GM18907 (cell line): ENCODE data around the gene NUDT8.

ENCODE experiments used
- ATAC-seq: cut with Tn5 transposase; IDR thresholded peaks from one replicate; pipeline ENCODE4 v1.9.1; 2021; ENCODE audit warnings: mild to moderate bottlenecking, moderate library complexity; ENCODE audit not compliant: unreplicated experiment

Gene NUDT8, protein sequence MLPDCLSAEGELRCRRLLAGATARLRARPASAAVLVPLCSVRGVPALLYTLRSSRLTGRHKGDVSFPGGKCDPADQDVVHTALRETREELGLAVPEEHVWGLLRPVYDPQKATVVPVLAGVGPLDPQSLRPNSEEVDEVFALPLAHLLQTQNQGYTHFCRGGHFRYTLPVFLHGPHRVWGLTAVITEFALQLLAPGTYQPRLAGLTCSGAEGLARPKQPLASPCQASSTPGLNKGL

DNA sequence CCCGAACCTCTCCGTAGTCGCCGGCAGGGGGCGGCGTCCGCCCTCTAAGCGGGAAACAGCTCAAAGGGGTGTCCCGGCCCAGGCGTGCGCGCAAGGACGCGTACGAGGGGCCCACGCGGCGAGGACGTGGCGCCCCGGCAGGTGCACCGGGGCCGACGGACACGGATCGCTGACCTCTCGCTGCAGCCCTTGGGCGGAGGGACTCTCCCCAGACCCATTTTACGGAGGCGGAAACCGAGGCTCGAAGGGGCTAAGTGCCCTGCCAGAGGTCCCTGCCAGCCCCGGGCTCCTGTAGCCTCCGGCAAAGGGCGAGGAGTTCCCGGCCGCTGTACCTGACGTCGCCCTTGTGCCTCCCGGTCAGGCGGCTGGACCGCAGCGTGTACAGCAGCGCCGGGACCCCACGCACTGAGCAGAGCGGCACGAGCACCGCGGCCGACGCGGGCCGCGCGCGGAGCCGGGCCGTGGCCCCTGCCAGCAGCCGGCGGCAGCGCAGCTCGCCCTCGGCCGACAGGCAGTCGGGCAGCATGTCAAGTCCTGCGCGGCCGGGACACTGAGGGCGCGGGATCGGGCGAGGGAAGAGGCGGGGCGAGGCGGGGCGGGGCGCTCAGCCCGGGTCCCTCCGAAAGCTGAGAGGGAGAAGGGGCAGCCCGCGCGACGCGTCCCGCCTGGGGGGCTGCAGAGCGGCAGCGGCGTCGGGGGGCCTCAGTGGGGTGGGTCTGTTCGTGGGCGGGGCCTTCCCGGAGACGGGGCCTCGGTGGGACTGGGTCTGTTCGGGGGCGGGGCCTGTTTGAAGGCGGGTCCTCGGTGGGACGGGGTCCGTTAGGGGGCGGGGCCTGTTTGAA lies at the start of gene NUDT8:
NUDT8 (minus strand) TSS at position 552 of the 842 bp plus-strand sequence; CDS start at position 526, 26 bp downstream.
- ATAC-seq = peak; percentile 42

DNA sequence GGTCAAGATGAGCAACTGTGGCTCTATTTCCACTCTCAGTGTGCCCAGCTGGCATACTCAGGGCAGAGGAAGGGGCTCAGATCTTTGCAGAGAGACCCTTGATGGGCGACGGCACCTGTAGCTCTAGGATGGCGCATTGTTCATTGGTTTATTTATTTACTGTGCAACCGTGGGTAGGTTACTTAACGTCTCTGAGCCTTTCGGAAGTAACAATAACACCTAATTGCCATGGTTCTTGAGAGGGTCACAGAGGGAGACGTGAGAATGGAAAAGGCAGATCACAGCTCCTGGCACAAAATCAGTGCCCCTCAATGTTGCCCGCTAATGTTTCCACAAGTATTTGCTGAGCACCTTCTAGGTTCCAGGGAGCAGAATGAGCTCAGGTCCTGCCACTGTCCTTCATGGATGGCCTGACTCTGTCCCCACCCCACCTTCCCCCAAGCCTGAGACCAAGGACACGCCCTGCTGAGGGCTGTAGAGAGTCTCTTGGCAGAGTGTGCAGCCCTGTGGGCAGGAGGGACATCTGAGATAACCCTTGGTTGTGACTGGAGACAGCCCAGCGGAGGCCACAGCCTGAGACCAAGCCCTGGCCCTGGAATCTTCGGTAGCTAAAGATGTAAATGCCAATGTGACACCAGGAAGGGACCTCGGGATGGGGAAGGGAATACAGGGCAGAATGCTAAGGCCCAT lies 45.5 kb upstream of the NUDT8 start:
- ATAC-seq = no peak

DNA sequence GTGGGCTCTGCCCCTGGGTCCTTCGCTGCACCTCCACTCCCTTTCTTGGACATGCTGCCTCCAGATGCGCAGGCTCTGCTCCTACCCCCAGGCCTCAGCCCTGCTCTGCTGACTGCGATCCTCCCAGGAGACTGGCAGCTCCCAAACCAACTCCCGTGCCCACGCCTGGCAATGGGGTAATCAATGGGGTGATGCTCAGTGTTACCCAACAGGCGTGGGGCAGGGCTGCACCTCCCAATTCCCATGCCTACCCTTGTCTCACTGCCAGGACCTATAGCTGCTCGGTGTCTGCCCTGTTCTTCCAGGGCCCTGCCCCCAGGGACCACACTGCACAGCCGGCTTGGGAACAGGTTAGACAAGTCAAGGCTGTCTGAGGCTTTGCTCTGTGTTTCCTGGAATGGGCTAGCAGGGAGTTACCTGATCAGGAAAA lies 44.7 kb upstream of the NUDT8 start, which contains the start of gene ALDH3B2:
ALDH3B2 (minus strand) TSS at position 182 of the 430 bp plus-strand sequence. CDS start 7,688 bp downstream, outside the sequence.
- no peak for ATAC-seq

DNA sequence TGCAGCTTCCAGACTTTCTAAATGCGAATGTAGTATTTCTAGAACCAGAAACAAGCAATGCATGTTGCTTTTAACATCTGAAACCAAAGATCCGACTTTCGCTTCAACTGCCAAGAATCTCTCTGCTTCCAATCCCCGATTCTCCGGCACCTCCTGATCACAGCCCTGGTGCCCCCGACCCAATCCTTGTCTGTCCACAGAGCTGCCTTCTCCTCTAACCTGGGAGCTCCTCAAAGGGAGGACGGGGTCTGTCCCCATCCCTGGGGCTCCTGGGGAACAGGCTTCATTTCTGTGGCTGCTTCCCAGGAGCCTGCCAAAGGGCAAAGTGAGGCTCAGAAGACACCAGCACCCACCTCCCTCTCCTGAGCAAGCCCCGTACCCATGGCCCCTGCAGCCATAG lies 44.2 kb upstream of the NUDT8 start:
- ATAC-seq = no peak

DNA sequence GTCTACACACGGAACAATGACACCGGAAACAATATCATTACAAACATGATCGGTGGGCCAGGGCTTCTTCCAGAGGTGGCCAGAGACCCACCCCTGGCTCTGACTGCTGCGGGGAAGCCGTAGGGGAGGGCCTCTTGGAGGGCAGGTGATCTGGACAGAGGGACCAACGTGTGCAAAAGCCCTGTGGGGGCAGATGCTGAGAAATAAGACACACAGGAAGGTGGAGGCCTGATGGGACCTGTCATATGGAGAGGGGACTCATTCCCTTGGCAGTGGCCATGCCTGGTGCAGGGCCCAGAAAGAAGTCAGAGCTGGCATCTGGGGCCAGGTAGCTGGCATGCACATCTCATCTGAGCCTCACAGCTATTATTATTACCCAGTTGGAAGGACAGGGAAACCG lies 43.6 kb upstream of the NUDT8 start:
- ATAC-seq = no peak

DNA sequence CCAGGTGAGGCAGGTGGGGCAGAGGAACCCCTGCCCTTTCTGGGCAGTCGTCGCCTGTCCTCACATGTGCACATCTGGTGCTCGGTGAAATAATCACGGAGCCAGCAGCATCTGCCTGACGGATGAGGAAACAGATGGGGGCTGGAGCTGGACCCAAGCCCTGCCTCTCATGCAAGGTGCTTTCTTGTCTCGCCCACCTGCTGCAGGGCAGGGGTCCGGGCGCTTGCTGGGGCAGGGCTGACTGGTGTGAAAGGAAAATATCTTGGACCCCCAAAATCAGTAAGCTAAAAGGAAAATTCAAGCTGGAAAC lies 41.4 kb upstream of the NUDT8 start:
- no peak for ATAC-seq

DNA sequence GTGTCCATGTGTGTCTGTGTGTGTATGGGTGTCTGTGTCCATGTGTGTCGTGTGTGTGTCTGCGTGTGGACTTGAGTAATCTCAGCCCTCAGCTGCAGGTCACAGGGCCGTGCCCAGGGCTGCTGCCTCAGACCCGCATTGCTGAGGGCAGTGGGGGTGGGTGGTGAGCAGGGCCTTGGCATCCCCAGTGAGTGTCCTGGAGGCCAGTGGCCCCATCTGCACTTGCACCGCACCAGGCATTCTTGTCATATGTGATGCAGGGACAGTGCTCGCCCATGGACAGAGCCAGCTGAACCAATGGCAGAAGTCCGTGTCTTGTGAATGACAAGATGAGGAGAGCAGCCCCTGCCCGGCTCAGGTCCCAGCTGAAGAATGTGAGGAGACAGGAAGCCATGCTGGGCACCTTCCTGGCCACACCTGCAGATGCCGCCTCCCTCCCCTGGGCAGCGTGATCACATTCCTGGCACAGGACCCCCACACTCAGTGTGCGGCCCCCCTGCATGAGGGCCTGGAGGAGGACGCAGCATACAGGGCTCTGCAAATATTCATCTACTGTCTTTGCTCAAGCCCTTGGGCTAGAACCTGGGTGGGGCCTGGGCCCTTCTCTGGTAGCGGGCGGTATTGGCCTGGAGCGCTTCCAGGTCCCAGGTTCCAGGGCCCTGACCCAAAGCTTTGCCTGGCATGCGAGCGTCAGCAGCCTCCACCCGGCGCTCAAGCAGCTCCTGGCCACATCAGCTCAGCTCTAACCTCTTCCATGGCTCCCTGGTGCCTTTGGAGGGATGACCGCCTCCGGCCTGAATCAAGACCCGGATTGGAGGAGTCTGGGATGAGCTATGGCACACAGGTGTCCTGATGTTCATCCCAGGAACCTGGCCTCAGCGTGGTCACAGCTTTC lies 40.8 kb upstream of the NUDT8 start:
- no peak for ATAC-seq

DNA sequence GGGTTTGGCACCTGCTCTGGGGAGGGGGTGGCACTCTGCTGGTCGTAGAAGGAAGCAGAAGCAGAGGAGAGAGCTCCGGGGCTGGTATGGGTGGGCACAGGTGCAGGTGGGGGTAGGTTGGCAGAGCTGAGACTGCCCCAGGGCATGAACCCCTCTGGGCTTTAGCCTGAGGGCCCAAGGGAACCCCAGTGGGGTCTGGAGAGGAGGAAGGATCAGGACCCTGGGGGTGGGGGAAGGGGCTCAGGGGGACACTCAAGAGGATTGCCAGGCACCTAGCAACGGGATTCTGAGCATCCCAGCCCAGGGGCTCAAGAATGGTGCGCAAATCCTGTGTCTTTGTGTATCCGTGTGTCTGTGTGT lies 38.4 kb upstream of the NUDT8 start:
- no peak for ATAC-seq

DNA sequence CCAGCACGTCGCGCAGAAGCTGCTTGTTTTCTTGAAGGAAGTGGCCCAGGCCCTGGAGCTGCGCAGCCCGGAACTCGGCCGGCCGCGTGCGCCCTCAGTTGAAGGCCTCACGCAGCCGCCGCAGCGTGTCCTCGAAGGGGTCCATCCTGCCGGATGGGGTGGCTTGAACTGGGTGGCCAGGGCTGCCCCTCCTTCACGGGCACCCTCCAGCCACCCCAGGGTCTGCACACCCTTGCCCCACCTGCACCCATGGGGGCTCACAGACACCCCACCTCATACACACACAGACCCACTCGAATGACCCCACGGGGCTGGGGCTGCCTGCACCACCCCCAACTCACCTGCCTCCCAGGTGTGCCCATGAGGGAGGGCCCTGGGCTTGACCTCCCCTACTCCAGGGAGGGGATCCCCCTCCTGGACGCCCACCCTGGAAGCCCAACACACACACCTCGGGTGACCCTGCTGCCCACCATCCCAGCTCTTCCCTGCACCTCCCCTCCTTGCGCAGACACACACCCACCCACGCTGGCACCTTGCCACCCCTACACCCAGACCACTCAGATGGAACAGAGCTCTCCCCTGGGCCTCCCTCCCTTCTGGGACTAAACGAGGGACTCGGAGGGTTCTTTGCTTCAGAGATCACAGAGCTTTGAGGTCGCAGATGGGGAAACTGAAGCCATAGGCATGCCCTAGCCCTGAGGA lies 37.9 kb upstream of the NUDT8 start:
- ATAC-seq = no peak

DNA sequence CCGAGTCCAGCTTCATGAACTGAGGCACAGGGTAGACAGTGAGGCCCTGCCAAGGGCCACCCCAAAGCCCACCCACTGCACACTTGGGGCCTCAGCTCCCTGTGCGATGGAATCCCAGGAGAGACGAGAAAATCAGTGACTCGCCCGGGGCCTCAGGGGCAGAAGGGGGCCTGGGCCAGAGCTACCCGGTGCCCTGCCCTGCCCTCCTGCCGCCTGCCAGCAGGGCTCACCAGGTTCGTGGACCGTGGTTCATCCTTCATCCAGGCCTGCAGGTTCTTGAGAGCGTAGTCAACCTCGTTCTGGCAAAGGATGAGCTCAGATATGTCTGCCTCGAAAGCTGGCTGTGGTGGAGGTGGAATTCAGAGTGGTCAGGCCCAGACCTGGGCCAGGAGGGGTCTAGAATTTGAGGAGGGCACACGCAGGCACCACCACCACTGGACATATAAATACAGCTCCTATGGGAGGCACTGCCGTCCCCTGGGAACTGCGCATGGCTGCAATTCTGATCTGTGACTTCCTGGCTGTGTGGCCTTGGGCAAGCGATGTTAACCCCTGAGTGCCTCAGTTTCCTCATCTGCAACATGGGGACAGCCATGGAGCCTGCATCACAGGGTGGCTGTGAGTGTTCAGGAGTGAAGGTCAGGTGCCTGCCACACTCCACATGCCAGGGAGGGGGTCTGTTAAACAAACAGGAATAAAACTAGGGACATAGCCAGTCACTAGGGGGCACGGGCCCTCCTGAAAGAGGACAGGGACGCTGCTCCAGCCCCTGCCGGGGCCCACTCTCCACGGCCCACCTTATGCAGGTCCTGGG lies 37.1 kb upstream of the NUDT8 start:
- ATAC-seq = no peak

DNA sequence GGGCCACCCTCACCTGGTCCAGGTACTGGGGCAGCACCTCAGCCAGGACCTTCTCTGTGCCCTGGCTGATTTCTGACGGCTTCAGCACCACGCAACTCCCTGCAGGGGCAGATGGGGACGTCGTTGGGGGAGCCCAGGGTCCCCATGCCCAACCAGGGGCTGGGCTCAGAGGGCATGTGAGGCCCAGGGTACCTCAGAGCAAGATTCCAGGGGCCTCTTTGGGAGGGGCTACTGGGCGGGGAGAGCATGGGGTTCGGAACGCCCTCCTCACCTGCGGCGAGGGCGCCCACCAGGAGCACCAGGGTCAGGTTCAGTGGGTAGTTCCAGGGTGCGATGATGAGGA lies 36.5 kb upstream of the NUDT8 start:
- ATAC-seq = no peak

DNA sequence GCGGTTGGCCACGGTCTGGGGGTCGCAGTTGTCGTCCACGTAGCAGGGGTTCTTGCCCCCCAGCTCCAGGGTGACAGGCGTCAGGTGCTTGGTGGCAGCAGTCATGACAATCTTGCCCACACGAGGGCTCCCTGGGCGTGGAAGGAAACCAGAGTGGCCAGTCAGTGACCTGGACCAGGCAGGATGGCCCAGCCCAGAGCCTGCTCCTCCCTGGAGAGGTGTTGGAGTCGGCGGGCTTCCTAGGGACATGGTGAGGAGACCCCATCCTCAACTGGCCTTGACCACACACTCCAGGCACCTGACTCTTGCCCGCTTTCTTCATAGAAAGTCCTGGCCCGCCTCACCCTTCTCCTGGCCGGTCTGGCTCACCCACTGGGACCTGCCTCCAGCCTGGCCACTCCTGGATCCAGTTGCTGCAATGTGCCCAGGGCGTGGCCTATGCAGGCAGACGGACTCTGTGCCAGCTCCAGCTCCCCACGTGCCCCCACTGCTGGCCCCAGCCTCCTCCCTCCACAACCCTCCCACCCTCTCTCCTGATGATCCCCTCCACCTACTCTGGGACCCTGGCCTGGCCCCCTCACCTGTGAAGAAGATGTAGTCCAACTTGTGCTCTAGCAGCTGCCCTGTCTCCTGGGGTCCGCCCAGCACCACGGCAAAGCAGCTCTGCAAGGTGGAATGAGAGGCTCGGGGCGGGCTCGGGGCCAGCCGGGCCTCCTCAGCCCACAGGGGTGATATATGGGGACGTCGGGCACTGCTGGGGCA lies 36.0 kb upstream of the NUDT8 start:
- no peak for ATAC-seq

DNA sequence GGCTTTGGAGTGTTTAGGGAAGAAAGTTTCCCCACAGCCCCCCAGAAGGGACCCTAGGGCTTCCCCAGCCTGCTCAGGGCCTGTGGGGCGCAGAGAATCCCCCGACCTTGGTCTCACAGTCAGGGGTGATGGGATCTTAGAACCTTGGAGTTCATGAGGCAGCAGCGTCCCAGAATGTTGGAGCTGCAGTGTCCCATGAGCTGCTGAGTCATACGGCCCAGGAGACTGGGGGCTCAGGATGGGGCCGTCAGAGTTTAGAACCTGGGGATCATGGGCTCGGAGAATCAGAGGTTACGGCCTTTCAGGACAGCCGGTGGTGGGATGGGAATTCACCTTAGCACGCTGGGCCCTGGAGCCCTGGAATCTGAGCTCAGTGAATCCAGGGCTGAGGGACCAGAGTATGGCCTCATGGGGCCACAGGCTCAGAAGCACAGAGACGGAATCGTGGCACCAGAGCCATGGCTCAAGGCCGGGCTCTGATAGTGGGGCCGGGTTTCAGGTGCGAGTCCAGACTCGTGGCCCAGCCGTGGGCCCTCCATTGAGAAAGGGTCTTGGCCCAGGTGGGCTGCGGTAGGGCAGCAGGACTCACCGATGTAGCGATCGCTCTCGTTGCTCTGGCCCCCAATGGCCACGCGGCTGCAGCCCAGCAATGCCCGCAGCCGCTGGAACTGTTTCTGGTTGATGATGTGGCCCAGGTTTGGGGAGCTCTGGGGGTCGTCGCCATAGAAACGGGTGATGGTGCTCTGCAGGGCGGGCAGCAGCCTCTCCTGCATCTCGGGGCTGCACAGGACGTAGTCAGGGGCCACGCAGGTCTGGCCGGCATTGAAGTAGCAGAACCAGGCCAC lies 35.2 kb upstream of the NUDT8 start:
- no peak for ATAC-seq

DNA sequence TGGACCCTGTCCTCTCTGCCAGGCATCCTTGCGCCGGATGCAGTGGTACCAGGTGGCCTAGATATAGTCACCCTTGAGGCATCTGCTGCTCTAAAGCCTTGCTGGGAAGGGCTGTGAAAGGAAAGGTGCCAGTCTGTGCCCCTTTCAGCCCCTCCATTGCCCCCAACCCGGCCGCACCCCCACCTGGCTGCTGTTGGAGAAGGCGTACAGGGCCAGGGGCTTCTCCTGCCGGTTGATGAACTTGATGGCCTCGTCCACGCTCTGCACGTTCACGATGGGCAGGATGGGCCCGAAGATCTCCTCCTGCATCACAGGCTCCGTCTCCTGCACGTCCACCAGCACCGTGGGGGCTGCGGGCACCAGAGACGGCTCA lies 34.5 kb upstream of the NUDT8 start:
- ATAC-seq = no peak

DNA sequence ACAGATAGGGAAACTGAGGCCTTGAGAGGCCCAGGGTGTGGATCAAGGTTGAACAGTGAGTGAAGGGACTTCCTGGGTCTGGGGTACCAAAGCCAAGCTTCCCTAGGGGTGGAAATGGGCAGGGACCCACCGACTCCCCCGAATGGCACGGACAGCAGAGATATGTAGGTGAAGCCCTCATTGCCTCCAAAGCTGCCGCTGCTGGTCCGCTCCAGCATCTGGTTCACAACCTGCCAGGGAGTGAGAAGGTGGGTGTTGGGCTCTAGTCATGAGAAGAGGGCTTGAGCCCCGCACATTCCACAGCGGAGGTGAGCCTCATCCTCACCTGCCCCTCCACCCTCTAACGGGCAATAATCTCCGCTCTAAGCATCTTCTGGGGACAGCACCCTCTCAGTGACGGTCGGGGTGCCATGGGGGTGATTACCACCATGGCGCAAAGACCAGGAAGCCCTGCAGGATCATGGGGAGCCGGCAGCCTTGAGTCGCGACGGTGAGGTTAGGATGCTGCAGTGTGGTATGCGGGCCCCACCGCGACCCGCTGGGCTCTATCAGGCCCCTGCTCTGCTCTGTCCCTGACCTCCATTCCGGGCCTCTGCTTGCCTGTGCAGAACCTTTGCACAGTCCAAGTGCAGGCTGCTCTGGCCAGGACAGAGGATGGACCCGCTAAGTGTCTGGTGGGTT lies 33.9 kb upstream of the NUDT8 start:
- ATAC-seq = no peak

DNA sequence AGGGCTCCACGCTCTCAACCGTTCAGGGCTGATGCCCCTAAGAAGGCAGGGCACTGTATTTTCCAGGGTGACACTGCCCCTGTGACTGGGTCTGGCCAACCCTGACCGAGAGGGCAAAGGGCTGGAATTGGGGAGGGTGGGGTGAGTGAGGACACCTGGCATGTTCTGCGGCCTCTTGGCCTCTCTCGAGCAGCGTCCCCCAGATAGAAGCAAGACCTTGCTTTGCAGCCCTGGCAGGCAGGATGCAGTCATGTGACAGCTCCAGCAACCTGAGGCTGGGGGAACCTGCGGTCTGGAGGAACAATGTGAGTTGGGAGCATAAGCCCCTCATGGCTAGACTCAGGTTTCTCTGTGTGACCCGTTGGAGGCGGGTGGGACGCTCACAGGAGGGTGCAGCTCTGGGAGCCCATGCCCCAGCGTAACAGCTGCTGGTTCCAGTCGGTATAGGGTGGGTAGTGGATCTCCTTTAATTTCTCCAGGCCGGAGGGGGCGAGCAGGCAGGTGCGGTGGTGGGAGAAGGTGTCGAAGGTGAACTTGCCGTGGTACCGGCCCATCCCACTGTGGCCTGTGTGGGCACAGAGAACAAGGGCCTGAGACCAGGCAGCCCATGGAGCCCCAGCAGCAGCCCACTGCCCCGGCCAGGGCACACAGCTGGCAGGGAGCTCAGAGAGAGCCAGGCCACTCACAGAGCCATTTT lies 33.2 kb upstream of the NUDT8 start:
- ATAC-seq = no peak
